Tibial nerve (tissue), 4 donors: ENCODE results near the gene FAM228B. TPM values are rescaled to one million over a fixed set of nuclear protein-coding genes. Genes with fewer than 3 reads are reported as not detected.

Experiments
- DNase-seq, 2 donors: peaks; one replicate each; pipeline ENCODE4 v3.0.0-alpha.2; 2019; ENCODE audit warnings: low spot score in 2 of 2
- H3K27ac ChIP-seq, 4 donors: fragments of 200-600 bp; sonication (generic) in 3 of 4; one replicate each; pipeline ENCODE4 v1.5.1; 2017 to 2019; ENCODE audit warnings: mild to moderate bottlenecking in 1 of 4
- H3K27me3 ChIP-seq, 2 donors: fragments of 200-600 bp; sonication (generic) in 1 of 2; one replicate each; pipeline versions ENCODE4 v1.5.1 to v1.6.0; 2017 to 2019
- H3K36me3 ChIP-seq, 3 donors: fragments of 200-600 bp; sonication (generic); one replicate each; pipeline ENCODE4 v1.5.1; 2018 to 2019
- H3K4me1 ChIP-seq, 4 donors: fragments of 200-600 bp; sonication (generic) in 3 of 4; one replicate each; pipeline ENCODE4 v1.5.1; 2017 to 2019
- H3K4me3 ChIP-seq, 4 donors: fragments of 200-600 bp; sonication (generic) in 3 of 4; one replicate each; pipeline ENCODE4 v1.5.1; 2017 to 2019; ENCODE audit warnings: mild to moderate bottlenecking in 1 of 4, moderate library complexity in 1 of 4
- H3K9me3 ChIP-seq, 4 donors: fragments of 200-600 bp; sonication (generic) in 3 of 4; one replicate each; pipeline ENCODE4 v1.5.1; 2017 to 2019
- EP300 ChIP-seq, 2 donors: sonication (generic); formaldehyde crosslinking; IDR thresholded peaks; one replicate each; pipeline ENCODE4 v1.6.1; 2017; ENCODE audit warnings: antibody characterized with exemption in 2 of 2, mild to moderate bottlenecking in 1 of 2
- POLR2A ChIP-seq, 2 donors: fragments of 450-650 bp; IDR thresholded peaks; one replicate each; pipeline ENCODE4 v1.6.1; 2017; ENCODE audit warnings: antibody characterized with exemption in 2 of 2, mild to moderate bottlenecking in 2 of 2, moderate library complexity in 2 of 2
- WGBS, 2 donors: methylation state at CpG; one replicate each; pipeline ENCODE4 v1.1.5; 2018; 5-methylcytosine and 5-hydroxymethylcytosine counted together
- total RNA-seq, 4 donors: library from RNA; depleted of rRNA; stranded (reverse); fragments of >200 nt; gene quantifications; one replicate each; pipeline ENCODE4 v1.1.0, GENCODE V29; 2016
- TF ChIP-seq, protein P1 (sequence below), 5 experiments: fragments of 200-600 bp in 3 of 5; fragments of 450-650 bp in 2 of 5; sonication (generic) in 3 of 5; IDR thresholded peaks; one replicate each; pipeline ENCODE4 v1.5.1; 2016 to 2019; ENCODE audit warnings: antibody characterized with exemption in 5 of 5, mild to moderate bottlenecking in 3 of 5, moderate library complexity in 2 of 5

The FAM228B gene
- total RNA-seq, 4 donors from 2014 or later = 37.7 to 68.6 (median 46.6) TPM

- WGBS, 2 donors = 83 to 86% methylated on average over 7 of the region's 7 CpGs
- no peak for TF ChIP-seq EP300 (IDR thresholded peaks at IDR 0.05)
- TF ChIP-seq POLR2A (IDR thresholded peaks at IDR 0.05) = no peak
- TF ChIP-seq, protein P1, sequence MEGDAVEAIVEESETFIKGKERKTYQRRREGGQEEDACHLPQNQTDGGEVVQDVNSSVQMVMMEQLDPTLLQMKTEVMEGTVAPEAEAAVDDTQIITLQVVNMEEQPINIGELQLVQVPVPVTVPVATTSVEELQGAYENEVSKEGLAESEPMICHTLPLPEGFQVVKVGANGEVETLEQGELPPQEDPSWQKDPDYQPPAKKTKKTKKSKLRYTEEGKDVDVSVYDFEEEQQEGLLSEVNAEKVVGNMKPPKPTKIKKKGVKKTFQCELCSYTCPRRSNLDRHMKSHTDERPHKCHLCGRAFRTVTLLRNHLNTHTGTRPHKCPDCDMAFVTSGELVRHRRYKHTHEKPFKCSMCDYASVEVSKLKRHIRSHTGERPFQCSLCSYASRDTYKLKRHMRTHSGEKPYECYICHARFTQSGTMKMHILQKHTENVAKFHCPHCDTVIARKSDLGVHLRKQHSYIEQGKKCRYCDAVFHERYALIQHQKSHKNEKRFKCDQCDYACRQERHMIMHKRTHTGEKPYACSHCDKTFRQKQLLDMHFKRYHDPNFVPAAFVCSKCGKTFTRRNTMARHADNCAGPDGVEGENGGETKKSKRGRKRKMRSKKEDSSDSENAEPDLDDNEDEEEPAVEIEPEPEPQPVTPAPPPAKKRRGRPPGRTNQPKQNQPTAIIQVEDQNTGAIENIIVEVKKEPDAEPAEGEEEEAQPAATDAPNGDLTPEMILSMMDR (IDR thresholded peaks at IDR 0.05) = no peak
- DNase-seq = no peak
These were observed 12.5 kb upstream of the FAM228B start for GRCh38 chr2:24110660-24111303.

DNA sequence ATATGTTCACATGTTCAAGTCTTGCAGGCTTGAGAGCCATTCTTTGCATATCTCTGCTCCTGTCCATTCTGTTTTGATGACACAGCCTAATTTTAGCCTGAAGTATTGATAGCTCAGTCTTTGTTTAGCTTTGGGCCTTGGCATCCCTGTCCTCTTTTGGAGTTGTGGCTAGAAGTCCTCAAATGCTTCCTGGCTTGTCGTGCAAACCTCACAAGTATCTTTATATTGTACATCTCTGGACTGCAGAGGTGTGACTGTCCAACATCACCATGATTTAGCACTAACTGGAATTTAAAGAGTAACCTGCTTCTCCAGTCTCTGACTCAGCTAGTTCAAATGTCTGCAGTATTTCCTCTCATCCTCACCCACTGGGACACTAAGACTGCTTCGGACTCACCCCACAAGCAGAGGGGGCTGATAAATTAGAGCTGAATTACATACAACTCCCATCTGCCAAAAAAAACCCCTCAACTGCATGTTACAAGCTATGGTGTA is 11.8 kb upstream of the FAM228B start:
- Histone ChIP-seq H3K27me3 (no peaks in the 10 kb centered on the region), H3K4me1 (peaks cover 0 to 8% (median 0%) of the 10 kb centered on the region in 4 donors), H3K27ac (no peak overlapping the region), H3K36me3 (peaks cover 0 to 27% (median 0%) of the 10 kb centered on the region in 3 donors), H3K9me3 (peaks cover 0 to 14% (median 0%) of the 10 kb centered on the region in 4 donors), H3K4me3 (no peak overlapping the region)
- DNase-seq = no peak
- TF ChIP-seq POLR2A (IDR thresholded peaks at IDR 0.05) (no peak), EP300 (IDR thresholded peaks at IDR 0.05) (no peak)
- TF ChIP-seq, protein P1 (IDR thresholded peaks at IDR 0.05) = no peak
- WGBS, 2 donors = 36 to 41% methylated on average over 2 of the region's 2 CpGs

More at GRCh38 chr2:24110660-24111303, 12.5 kb upstream of the FAM228B start:
- Histone ChIP-seq H3K4me1 (peaks cover 0 to 8% (median 0%) of the 10 kb centered on the region in 4 donors), H3K27me3 (no peaks in the 10 kb centered on the region), H3K9me3 (peaks cover 0 to 14% (median 0%) of the 10 kb centered on the region in 4 donors), H3K36me3 (peaks cover 0 to 21% (median 0%) of the 10 kb centered on the region in 3 donors), H3K4me3 (no peak overlapping the region), H3K27ac (no peak overlapping the region)

DNA sequence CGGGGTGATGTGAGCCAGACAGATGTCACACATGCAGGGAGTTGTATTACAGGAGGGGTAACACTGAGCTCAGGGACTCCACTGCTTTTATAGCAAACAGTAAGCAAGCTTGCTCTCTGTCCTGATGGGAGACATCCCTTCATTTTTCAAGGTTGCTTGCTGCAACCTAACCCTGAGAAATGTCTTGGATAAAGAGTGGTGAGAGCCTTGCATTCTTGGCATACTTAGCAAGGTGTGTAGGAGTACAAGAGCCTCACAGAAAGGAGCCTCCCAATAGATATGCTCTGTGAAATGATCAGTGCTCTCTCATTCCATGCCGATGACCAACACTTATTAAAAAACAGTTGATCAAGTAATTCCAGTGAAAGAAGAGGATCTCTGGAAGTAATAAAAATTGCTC is 8.2 kb upstream of the FAM228B start:
- H3K4me3 ChIP-seq = no peak overlapping the region
- WGBS, 2 donors = 58 to 74% methylated on average over 1 of the region's 2 CpGs
- peaks cover 0 to 34% (median 0%) of the 10 kb centered on the region in 3 donors for H3K36me3 ChIP-seq
- H3K27me3 ChIP-seq = no peaks in the 10 kb centered on the region
- H3K4me1 ChIP-seq = peaks cover 0 to 8% (median 0%) of the 10 kb centered on the region in 4 donors
- peaks cover 0 to 14% (median 0%) of the 10 kb centered on the region in 4 donors for H3K9me3 ChIP-seq
- no peak for TF ChIP-seq EP300 (IDR thresholded peaks at IDR 0.05)
- TF ChIP-seq POLR2A (IDR thresholded peaks at IDR 0.05) = no peak
- TF ChIP-seq, protein P1 (IDR thresholded peaks at IDR 0.05) = no peak
- no peak for DNase-seq
- H3K27ac ChIP-seq = no peak overlapping the region

- TF ChIP-seq POLR2A (IDR thresholded peaks at IDR 0.05) (no peak), EP300 (IDR thresholded peaks at IDR 0.05) (no peak)
- TF ChIP-seq, protein P1 (IDR thresholded peaks at IDR 0.05) = no peak
- Histone ChIP-seq H3K27ac (no peak overlapping the region), H3K4me1 (peaks cover 0 to 17% (median 0%) of the 10 kb centered on the region in 4 donors), H3K4me3 (no peak overlapping the region), H3K9me3 (peaks cover 0 to 14% (median 0%) of the 10 kb centered on the region in 4 donors), H3K36me3 (peaks cover 0 to 34% (median 0%) of the 10 kb centered on the region in 3 donors), H3K27me3 (no peaks in the 10 kb centered on the region)
- no peak for DNase-seq
- WGBS, 2 donors = 82 to 86% methylated on average over 1 of the region's 1 CpG
These were observed 5.4 kb upstream of the FAM228B start for GRCh38 chr2:24117902-24118301.

DNA sequence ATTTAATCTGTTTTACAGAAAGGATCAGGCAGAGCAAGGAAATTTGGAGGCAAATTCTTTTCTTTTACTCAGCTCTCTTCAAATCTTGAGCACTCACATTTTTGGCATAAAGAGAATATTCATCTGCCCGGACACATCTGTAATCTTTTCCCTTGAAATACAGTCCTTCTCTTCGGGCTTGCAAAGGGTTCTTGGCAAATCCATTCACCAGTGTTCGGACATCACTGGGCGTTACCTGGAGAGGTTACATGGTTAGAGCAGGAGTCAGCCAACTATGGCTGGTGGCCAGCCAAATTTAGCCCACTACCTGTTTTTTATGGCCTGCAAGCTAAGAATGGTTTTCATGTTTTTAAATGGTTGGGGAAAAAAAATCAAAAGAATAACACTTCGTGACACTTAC is 2.2 kb upstream of the FAM228B start:
- WGBS, 2 donors = 67 to 71% methylated on average over 5 of the region's 5 CpGs
- Histone ChIP-seq H3K36me3 (peaks cover 0 to 11% (median 0%) of the 10 kb centered on the region in 3 donors), H3K27me3 (no peaks in the 10 kb centered on the region), H3K4me1 (peaks cover 0 to 38% (median 11%) of the 10 kb centered on the region in 4 donors), H3K4me3 (no peak overlapping the region), H3K27ac (peak overlapping the region in 2 of 4 donors; percentile 37 to 93), H3K9me3 (no peaks in the 10 kb centered on the region)
- DNase-seq = no peak
- no peak for TF ChIP-seq POLR2A (IDR thresholded peaks at IDR 0.05)
- TF ChIP-seq, protein P1 (IDR thresholded peaks at IDR 0.05) = no peak
- no peak for TF ChIP-seq EP300 (IDR thresholded peaks at IDR 0.05)
